Liver (tissue), 9 donors: ENCODE measurements around the gene OSTN. TPM values are rescaled to one million over a fixed set of nuclear protein-coding genes. Genes with fewer than 3 reads are reported as not detected.

ENCODE experiments used
- DNase-seq: peaks from one replicate; pipeline ENCODE4 v3.0.0-alpha.2; 2017; ENCODE audit warnings: low spot score
- H3K27ac ChIP-seq, 2 donors: one replicate each; pipeline ENCODE4 v1.7.0; 2013; ENCODE audit warnings: inconsistent platforms in 2 of 2, low read length in 2 of 2, control low read depth in 1 of 2, low read depth in 1 of 2, mild to moderate bottlenecking in 1 of 2
- H3K27me3 ChIP-seq, 4 donors: one replicate each; pipeline versions ENCODE4 v1.6.1 to v1.7.0; 2013; ENCODE audit warnings: low read length in 3 of 4, inconsistent platforms in 1 of 4, mild to moderate bottlenecking in 1 of 4, moderate library complexity in 1 of 4; ENCODE audit not compliant: control insufficient read depth in 4 of 4, insufficient read depth in 4 of 4
- H3K36me3 ChIP-seq, 4 donors: one replicate each; pipeline versions ENCODE4 v1.6.1 to v1.7.0; 2013; ENCODE audit warnings: low read length in 3 of 4, mild to moderate bottlenecking in 3 of 4, low read depth in 1 of 4, moderate library complexity in 1 of 4; ENCODE audit not compliant: control insufficient read depth in 4 of 4, insufficient read depth in 3 of 4
- H3K4me1 ChIP-seq, 4 donors: one replicate each; pipeline versions ENCODE4 v1.6.1 to v1.7.0; 2013; ENCODE audit warnings: low read length in 3 of 4, mild to moderate bottlenecking in 3 of 4, moderate library complexity in 1 of 4; ENCODE audit not compliant: control insufficient read depth in 4 of 4, insufficient read depth in 4 of 4
- H3K4me3 ChIP-seq, 3 donors: one replicate each; pipeline versions ENCODE4 v1.6.1 to v1.7.0; 2013; ENCODE audit warnings: low read length in 3 of 3, control low read depth in 1 of 3, low read depth in 1 of 3, mild to moderate bottlenecking in 1 of 3
- H3K9ac ChIP-seq, 2 donors: one replicate each; pipeline ENCODE4 v1.7.0; 2013; ENCODE audit warnings: low read length in 2 of 2, mild to moderate bottlenecking in 2 of 2, moderate library complexity in 2 of 2, control low read depth in 1 of 2, low read depth in 1 of 2
- H3K9me3 ChIP-seq, 4 donors: one replicate each; pipeline versions ENCODE4 v1.6.1 to v1.7.0; 2013; ENCODE audit warnings: low read length in 3 of 4; ENCODE audit not compliant: control insufficient read depth in 4 of 4
- EGR1 ChIP-seq, 2 donors: IDR thresholded peaks; 2 replicates each; pipeline ENCODE4 v1.6.1; 2016 to 2018; ENCODE audit warnings: antibody characterized with exemption in 2 of 2, low read depth in 2 of 2
- FOXA1 ChIP-seq: IDR thresholded peaks from 2 replicates; pipeline ENCODE4 v1.6.1; 2016; ENCODE audit warnings: antibody characterized with exemption
- FOXA2 ChIP-seq: IDR thresholded peaks from 2 replicates; pipeline ENCODE4 v1.6.1; 2016; ENCODE audit warnings: antibody characterized with exemption
- JUND ChIP-seq, 2 donors: IDR thresholded peaks; 2 replicates each; pipeline ENCODE4 v1.6.1; 2016; ENCODE audit warnings: antibody characterized with exemption in 2 of 2
- MAX ChIP-seq: IDR thresholded peaks from 2 replicates; pipeline ENCODE4 v1.6.1; 2016; ENCODE audit warnings: antibody characterized with exemption
- NR2F2 ChIP-seq: IDR thresholded peaks from 2 replicates; pipeline ENCODE4 v1.6.1; 2016; ENCODE audit warnings: antibody characterized with exemption
- RAD21 ChIP-seq, 2 donors: IDR thresholded peaks; 2 replicates each; pipeline ENCODE4 v1.6.1; 2016; ENCODE audit warnings: antibody characterized with exemption in 2 of 2, mild to moderate bottlenecking in 2 of 2
- REST ChIP-seq: IDR thresholded peaks from 2 replicates; pipeline ENCODE4 v1.6.1; 2016; ENCODE audit warnings: antibody characterized with exemption, mild to moderate bottlenecking
- RXRA ChIP-seq, 2 donors: IDR thresholded peaks; 2 replicates each; pipeline ENCODE4 v1.6.1; 2017 to 2018; ENCODE audit warnings: antibody characterized with exemption in 2 of 2, mild to moderate bottlenecking in 1 of 2
- SP1 ChIP-seq: IDR thresholded peaks from 2 replicates; pipeline ENCODE4 v1.6.1; 2018; ENCODE audit warnings: antibody characterized with exemption, mild to moderate bottlenecking
- TAF1 ChIP-seq: conservative IDR thresholded peaks from 2 replicates; pipeline ENCODE4 v1.6.1; 2016; ENCODE audit warnings: antibody characterized with exemption, mild to moderate bottlenecking
- YY1 ChIP-seq: IDR thresholded peaks from 2 replicates; pipeline ENCODE4 v1.6.1; 2016; ENCODE audit warnings: antibody characterized with exemption, mild to moderate bottlenecking
- ZBTB33 ChIP-seq: IDR thresholded peaks from 2 replicates; pipeline ENCODE4 v1.6.1; 2016; ENCODE audit warnings: antibody characterized with exemption
- WGBS: extraction: QIAGEN DNeasy Blood & Tissue Kit; methylation state at CpG from one replicate; pipeline ENCODE4 v1.1.7; 2013; 5-methylcytosine and 5-hydroxymethylcytosine counted together
- polyA plus RNA-seq, 2 donors: library from polyadenylated mRNA; stranded (reverse) in 1 of 2; unstranded in 1 of 2; fragments of 200-250 nt in 1 of 2; fragments of >200 nt in 1 of 2; fragmentation: Nextera tagmentation in 1 of 2; extraction: Ambion mirVana in 1 of 2; gene quantifications; one replicate each; pipeline versions ENCODE4 v1.2.1 to v1.2.3, GENCODE V29; 2013 to 2015
- total RNA-seq, 2 donors: library from RNA; depleted of rRNA; stranded (reverse); fragments of >200 nt; gene quantifications; one replicate each; pipeline ENCODE4 v1.2.3, GENCODE V29; 2014
- donor health status: healthy.
- donor health status: healthy.
- donor health status: healthy.
- donor health status: healthy.
- donor health status: healthy.

The OSTN gene
- total and polyA plus RNA-seq, 4 donors = not detected

GRCh38 chr3:191301782-191302411 is 102.9 kb downstream of the OSTN start:
- H3K4me3 ChIP-seq = no peak overlapping the region
- no peaks in the 10 kb centered on the region for H3K9me3 ChIP-seq
- H3K9ac ChIP-seq = no peak overlapping the region
- no peak for DNase-seq
- 95% methylated on average over 5 of the region's 5 CpGs for WGBS
- no peaks in the 10 kb centered on the region for H3K27me3 ChIP-seq
- no peak overlapping the region for H3K27ac ChIP-seq
- no peak for TF ChIP-seq NR2F2
- H3K4me1 ChIP-seq = no peaks in the 10 kb centered on the region
- no peaks in the 10 kb centered on the region for H3K36me3 ChIP-seq

GRCh38 chr3:191302451-191302850 is 103.4 kb downstream of the OSTN start:
- Histone ChIP-seq H3K4me1 (no peaks in the 10 kb centered on the region), H3K36me3 (no peaks in the 10 kb centered on the region), H3K4me3 (no peak overlapping the region), H3K9ac (no peak overlapping the region), H3K27me3 (no peaks in the 10 kb centered on the region), H3K27ac (no peak overlapping the region), H3K9me3 (no peaks in the 10 kb centered on the region)
- TF ChIP-seq ZBTB33 (no peak), SP1 (no peak), REST (no peak), NR2F2 (no peak)
- WGBS = 86% methylated on average over 2 of the region's 2 CpGs
- no peak for DNase-seq

GRCh38 chr3:191303596-191303995 is 104.6 kb downstream of the OSTN start:
- H3K27ac ChIP-seq = no peak overlapping the region
- H3K9me3 ChIP-seq = no peaks in the 10 kb centered on the region
- H3K36me3 ChIP-seq = no peaks in the 10 kb centered on the region
- no peaks in the 10 kb centered on the region for H3K4me1 ChIP-seq
- no peak for TF ChIP-seq RXRA (IDR thresholded peaks at IDR 0.05)
- no peak for TF ChIP-seq NR2F2
- TF ChIP-seq RAD21 (IDR thresholded peaks at IDR 0.05) = no peak
- no peak for TF ChIP-seq EGR1 (IDR thresholded peaks at IDR 0.05; ENCODE audit: low read depth in 2 of 2)
- no peak for TF ChIP-seq ZBTB33
- TF ChIP-seq YY1 = no peak
- TF ChIP-seq SP1 = no peak
- no peak for TF ChIP-seq JUND (IDR thresholded peaks at IDR 0.05)
- no peak for TF ChIP-seq FOXA1
- no peak for TF ChIP-seq FOXA2
- TF ChIP-seq MAX = no peak
- TF ChIP-seq TAF1 = no peak
- no peak for DNase-seq
- WGBS = 85% methylated on average over 3 of the region's 3 CpGs
- no peak overlapping the region for H3K4me3 ChIP-seq
- H3K27me3 ChIP-seq = no peaks in the 10 kb centered on the region
- no peak overlapping the region for H3K9ac ChIP-seq
